Left lung (tissue), 10 donors: ENCODE data around the gene HMOX2. TPM values are rescaled to one million over a fixed set of nuclear protein-coding genes. Genes with fewer than 3 reads are reported as not detected.

Source experiments
- ATAC-seq: fragments of 200-7000 bp; cut with Tn5 transposase; one replicate; pipeline ENCODE4 v1.9.1; 2020; ENCODE audit warnings: moderate library complexity
- DNase-seq, 4 donors: peaks; one replicate each; pipeline ENCODE4 v3.0.0-alpha.2; 2013 to 2020
- H3K27ac ChIP-seq, 2 donors: fragments of 200-600 bp; sonication (generic) in 1 of 2; one replicate each; pipeline versions ENCODE4 v1.5.0 to v1.8.0; 2020 to 2021
- H3K27me3 ChIP-seq, 2 donors: fragments of 200-600 bp; sonication (generic) in 1 of 2; one replicate each; pipeline versions ENCODE4 v1.5.0 to v1.8.0; 2020 to 2021
- H3K36me3 ChIP-seq, 2 donors: fragments of 200-600 bp; sonication (generic) in 1 of 2; one replicate each; pipeline versions ENCODE4 v1.5.0 to v1.8.0; 2020 to 2021
- H3K4me1 ChIP-seq, 2 donors: fragments of 200-600 bp; one replicate each; pipeline ENCODE4 v1.8.0; 2021
- H3K4me3 ChIP-seq, 2 donors: fragments of 200-600 bp; sonication (generic) in 1 of 2; one replicate each; pipeline versions ENCODE4 v1.5.0 to v1.8.0; 2020 to 2021; ENCODE audit warnings: mild to moderate bottlenecking in 1 of 2
- H3K9me3 ChIP-seq, 2 donors: fragments of 200-600 bp; sonication (generic) in 1 of 2; one replicate each; pipeline versions ENCODE4 v1.5.0 to v1.8.0; 2020 to 2021
- CTCF ChIP-seq, 2 donors: fragments of 200-600 bp; sonication (generic) in 1 of 2; IDR thresholded peaks; one replicate each; pipeline versions ENCODE4 v1.5.0 to v1.8.0; 2021; ENCODE audit warnings: antibody characterized with exemption in 2 of 2
- intact Hi-C, 2 donors: fragments of 100-400 bp; cut with DNase I; formaldehyde crosslinking; loops; one replicate each; pipeline versions ENCODE4 v1.11.2 to v1.14.2; 2022
- polyA plus RNA-seq, 6 donors: library from polyadenylated mRNA; unstranded; fragments of 120-200 nt; gene quantifications; one replicate each; pipeline ENCODE4 v1.2.1, GENCODE V29; 2013; ENCODE audit not compliant: insufficient read length in 6 of 6
- total RNA-seq, 2 donors: library from RNA; stranded (reverse); fragmentation: NEBNext Ultra II Directional; extraction: Animal tissue kit (Norgen Biotek cat#: 25700); gene quantifications; one replicate each; pipeline ENCODE4 v1.2.1, GENCODE V29; 2021
- donor health status: DM: no; HTN: yes; CAD: no.
- donor health status: DM: no; HTN: no; CAD: no.

HMOX2 gene
- total and polyA plus RNA-seq, 8 donors = 36.2 to 52.1 (median 39.5) TPM

- Histone ChIP-seq H3K36me3 (peaks cover 0 to 32% of the 10 kb centered on the region in 2 donors), H3K4me3 (no peak overlapping the region), H3K27ac (no peak overlapping the region), H3K27me3 (no peaks in the 10 kb centered on the region), H3K4me1 (peaks cover 5 to 47% of the 10 kb centered on the region in 2 donors), H3K9me3 (no peaks in the 10 kb centered on the region)
- no peak for ATAC-seq
- TF ChIP-seq CTCF (IDR thresholded peaks at IDR 0.05) = no peak
- no peak for DNase-seq
- intact Hi-C loops = no loop called here
Observed at GRCh38 chr16:4481526-4481925, 5.3 kb downstream of the HMOX2 start.

GRCh38 chr16:4481963-4482362, 5.8 kb downstream of the HMOX2 start:
- TF ChIP-seq CTCF (IDR thresholded peaks at IDR 0.05) = no peak
- intact Hi-C loops = no loop called here
- no peak for DNase-seq
- Histone ChIP-seq H3K36me3 (peaks cover 0 to 36% of the 10 kb centered on the region in 2 donors), H3K27me3 (no peaks in the 10 kb centered on the region), H3K27ac (no peak overlapping the region), H3K4me3 (no peak overlapping the region), H3K9me3 (no peaks in the 10 kb centered on the region), H3K4me1 (peaks cover 5 to 46% of the 10 kb centered on the region in 2 donors)
- no peak for ATAC-seq

- Histone ChIP-seq H3K36me3 (peaks cover 0 to 49% of the 10 kb centered on the region in 2 donors), H3K4me3 (no peak overlapping the region), H3K27ac (peak overlapping the region; percentile 8 to 50), H3K4me1 (peaks cover 8 to 43% of the 10 kb centered on the region in 2 donors), H3K27me3 (no peaks in the 10 kb centered on the region), H3K9me3 (no peaks in the 10 kb centered on the region)
- peak; percentile 16 for ATAC-seq
- no peak for TF ChIP-seq CTCF (IDR thresholded peaks at IDR 0.05)
- intact Hi-C loops = no loop called here
- DNase-seq = no peak
Observed at GRCh38 chr16:4486126-4486893, 10.1 kb downstream of the HMOX2 start.

- Histone ChIP-seq H3K27me3 (no peaks in the 10 kb centered on the region), H3K4me3 (no peak overlapping the region), H3K4me1 (peaks cover 8 to 36% of the 10 kb centered on the region in 2 donors), H3K9me3 (no peaks in the 10 kb centered on the region), H3K36me3 (peaks cover 0 to 53% of the 10 kb centered on the region in 2 donors), H3K27ac (peak overlapping the region; percentile 36 to 45)
- intact Hi-C loops = no loop called here
- peak in 1 of 4 donors; percentile 46 for DNase-seq
- peak; percentile 78 for ATAC-seq
- TF ChIP-seq CTCF (IDR thresholded peaks at IDR 0.05) = no peak
Observed at GRCh38 chr16:4487955-4488498, 11.8 kb downstream of the HMOX2 start.

- H3K27ac ChIP-seq = peak overlapping the region; percentile 36 to 45
Observed at GRCh38 chr16:4488499-4488967, 12.3 kb downstream of the HMOX2 start.

More at GRCh38 chr16:4488499-4488967, 12.3 kb downstream of the HMOX2 start:
- no peak overlapping the region for H3K4me3 ChIP-seq
- ATAC-seq (peak; percentile 7), DNase-seq (no peak)
- H3K9me3 ChIP-seq = no peaks in the 10 kb centered on the region
- H3K27me3 ChIP-seq = no peaks in the 10 kb centered on the region
- intact Hi-C loops = no loop called here
- peaks cover 0 to 50% of the 10 kb centered on the region in 2 donors for H3K36me3 ChIP-seq
- H3K4me1 ChIP-seq = peaks cover 8 to 36% of the 10 kb centered on the region in 2 donors
- no peak for TF ChIP-seq CTCF (IDR thresholded peaks at IDR 0.05)
